KOPT-K1 (cell line): ENCODE results near the gene GTF2IRD1.
"Not testable (repeated sequence)": the region's sequence is repeated elsewhere in the genome, so short reads cannot be mapped to it uniquely, and the experiment has no call there.

Experiments used
- H3K27ac ChIP-seq: fragments of 200-600 bp; sonication (generic); 2 replicates; pipeline ENCODE4 v1.5.1; 2016; ENCODE audit warnings: antibody characterized with exemption, mild to moderate bottlenecking, low read depth, low read length; ENCODE audit not compliant: poor library complexity, severe bottlenecking
- H3K36me3 ChIP-seq: fragments of 200-600 bp; sonication (generic); 2 replicates; pipeline ENCODE4 v1.5.1; 2017; ENCODE audit warnings: antibody characterized with exemption, mild to moderate bottlenecking, low read length, moderate library complexity; ENCODE audit not compliant: insufficient read depth
- H3K9me3 ChIP-seq: fragments of 200-600 bp; sonication (generic); 2 replicates; pipeline ENCODE4 v1.5.1; 2017; ENCODE audit warnings: antibody characterized with exemption, low read length, mild to moderate bottlenecking; ENCODE audit not compliant: insufficient read depth, poor library complexity, severe bottlenecking

GTF2IRD1 gene

DNA sequence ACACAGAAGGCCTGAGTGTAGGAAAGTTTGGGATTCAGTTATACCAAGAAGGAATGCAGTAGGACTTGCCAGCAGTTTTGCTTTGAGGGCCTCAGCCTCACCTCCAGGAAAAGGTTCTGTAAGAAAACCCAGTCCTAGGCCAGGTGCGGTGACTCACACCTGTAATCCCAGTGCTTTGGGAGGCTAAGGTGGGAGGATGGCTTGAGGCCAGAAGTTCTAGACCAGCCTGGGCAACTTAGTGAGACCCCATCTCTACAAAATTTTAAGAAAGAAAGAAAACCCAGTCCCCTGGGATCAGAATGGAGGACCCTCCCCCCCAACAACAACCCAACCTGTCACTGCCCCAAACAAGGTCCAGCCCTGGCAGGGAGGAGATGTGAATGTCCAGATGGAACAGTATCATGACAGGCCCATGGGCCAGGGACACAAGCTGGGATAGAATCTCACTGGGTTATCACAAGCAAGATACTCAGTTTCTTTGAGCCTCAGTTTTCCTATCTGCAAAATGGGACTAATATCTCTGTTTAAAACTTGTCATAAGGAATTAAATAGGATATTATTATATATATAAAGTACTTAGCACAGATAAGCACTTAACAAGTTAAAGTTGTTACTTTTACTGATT, 68.7 kb downstream of the GTF2IRD1 start:
- H3K27ac ChIP-seq = no peak overlapping the region
- H3K36me3 ChIP-seq = no peaks in the 10 kb centered on the region
- no peaks in the 10 kb centered on the region for H3K9me3 ChIP-seq

DNA sequence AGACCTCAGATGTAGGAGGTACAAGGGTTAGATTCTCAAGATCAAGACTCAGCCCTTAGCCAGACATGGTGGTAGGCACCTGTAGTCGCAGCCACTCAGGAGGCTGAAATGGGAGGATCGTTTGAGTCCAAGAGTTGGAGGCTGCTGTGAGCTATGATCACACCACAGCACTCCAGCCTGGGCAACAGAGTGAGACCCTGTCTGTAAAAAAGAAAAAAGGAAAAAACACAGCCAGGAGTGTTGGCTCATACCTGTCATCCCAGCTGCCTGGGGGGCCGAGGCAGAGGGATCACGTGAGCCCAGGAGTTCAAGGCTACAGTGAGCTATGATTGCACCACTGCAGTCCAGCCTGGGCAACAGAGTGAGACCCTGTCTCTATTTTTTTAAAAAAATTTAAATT, 69.3 kb downstream of the GTF2IRD1 start:
- Histone ChIP-seq H3K9me3 (no peaks in the 10 kb centered on the region), H3K27ac (no peak overlapping the region), H3K36me3 (no peaks in the 10 kb centered on the region)

DNA sequence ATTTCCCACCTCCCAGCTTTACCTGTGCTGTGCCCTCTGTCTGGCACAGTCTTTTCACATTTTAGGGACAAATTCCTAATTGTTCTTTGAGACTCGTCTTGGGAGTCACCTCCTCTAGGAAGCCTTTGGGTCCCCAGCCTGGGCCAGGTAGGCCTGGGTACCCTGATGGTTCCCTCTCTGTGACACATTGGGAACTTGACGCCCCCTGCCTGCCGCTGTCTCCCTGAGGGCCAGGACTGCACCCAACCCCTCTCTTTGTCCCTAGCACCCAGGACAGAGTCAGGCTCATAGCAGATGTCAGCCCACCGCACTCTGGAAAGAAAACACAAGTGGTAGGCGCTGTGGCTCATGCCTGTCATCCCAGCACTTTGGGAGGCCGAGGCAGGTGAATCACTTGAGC, 71.4 kb downstream of the GTF2IRD1 start:
- no peak overlapping the region for H3K27ac ChIP-seq
- no peaks in the 10 kb centered on the region for H3K9me3 ChIP-seq
- no peaks in the 10 kb centered on the region for H3K36me3 ChIP-seq

DNA sequence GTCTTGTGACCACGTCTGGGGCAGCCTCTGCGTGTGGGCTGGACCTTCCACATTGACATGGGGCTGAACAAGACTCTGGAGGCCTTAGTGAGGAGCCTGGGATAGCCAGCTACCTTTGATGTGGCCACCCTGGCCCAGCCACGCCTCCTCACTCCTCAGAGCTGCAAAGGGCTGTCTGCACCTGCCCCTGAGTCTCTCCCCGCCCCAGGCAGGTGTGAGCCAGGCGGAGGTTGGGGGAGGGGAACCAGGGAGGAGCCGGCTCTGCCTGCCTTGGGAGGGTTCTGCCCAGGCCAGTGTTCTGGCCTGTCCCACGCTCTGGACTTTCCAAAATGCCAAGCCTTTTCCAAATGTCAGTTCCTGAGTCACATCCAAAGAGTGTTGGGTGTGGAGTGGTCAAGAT, 72.2 kb downstream of the GTF2IRD1 start:
- no peaks in the 10 kb centered on the region for H3K36me3 ChIP-seq
- H3K9me3 ChIP-seq = no peaks in the 10 kb centered on the region
- no peak overlapping the region for H3K27ac ChIP-seq

DNA sequence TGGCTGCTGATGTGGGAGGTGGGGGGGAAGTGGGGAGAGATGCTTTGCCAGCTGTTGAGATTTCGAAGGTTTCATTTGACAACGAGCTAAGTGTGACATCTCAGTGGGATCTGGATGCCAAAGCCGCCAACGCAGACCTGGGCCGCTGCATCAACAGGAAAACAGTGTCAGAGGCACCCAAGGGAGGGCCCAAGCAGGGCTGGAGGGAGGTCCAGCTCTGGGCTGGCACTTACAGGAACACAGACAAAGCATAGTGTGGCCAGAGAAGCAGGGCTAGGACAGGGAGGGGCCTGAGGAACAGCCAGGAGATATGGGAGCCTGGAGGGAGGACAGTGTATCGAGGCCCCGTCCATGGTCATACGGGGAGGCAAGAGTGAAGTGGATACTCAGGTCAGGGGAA, 73.1 kb downstream of the GTF2IRD1 start:
- Histone ChIP-seq H3K36me3 (no peaks in the 10 kb centered on the region), H3K9me3 (no peaks in the 10 kb centered on the region)

DNA sequence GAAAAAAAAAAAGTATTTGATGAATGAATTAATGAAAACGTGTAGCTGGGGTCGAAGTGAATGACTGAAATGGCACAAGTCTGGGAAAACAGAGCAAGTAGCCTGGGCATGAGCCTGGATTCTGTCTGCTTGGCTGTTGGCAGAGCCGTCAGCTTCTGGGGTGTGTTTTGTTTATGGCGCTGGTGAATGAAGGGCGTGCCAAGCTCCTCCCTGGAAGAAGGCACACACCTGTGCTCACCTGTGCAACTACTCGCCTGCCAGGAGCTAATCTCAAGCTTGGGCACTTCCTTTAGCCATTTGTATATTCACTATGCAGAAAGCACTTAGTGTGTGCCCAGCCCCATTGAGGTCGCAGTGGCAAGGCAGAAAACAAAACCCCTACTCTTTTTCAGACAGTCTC, 74.1 kb downstream of the GTF2IRD1 start:
- Histone ChIP-seq H3K27ac (no peak overlapping the region), H3K36me3 (no peaks in the 10 kb centered on the region), H3K9me3 (no peaks in the 10 kb centered on the region)

More for the DNA sequence above, 73.1 kb downstream of the GTF2IRD1 start:
- no peak overlapping the region for H3K27ac ChIP-seq

DNA sequence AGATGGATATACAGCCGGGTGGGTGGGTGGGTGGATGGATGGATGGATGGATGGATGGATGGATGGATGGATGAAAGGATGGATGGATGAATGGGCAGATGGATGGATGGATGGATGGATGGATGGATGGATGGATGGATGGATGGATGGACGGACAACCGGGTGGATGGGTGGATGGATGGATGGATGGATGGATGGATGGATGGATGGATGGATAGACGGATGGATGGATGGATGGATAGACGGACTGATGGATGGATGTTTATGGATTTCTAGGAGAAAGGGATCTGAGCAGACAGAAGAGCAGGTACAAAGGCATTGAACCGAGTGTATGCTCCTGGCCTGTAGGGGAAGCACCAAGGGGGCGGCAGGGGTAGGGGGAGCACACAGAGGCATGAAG, 75.1 kb downstream of the GTF2IRD1 start:
- not testable (repeated sequence) for H3K27ac ChIP-seq, H3K9me3 ChIP-seq, H3K36me3 ChIP-seq

DNA sequence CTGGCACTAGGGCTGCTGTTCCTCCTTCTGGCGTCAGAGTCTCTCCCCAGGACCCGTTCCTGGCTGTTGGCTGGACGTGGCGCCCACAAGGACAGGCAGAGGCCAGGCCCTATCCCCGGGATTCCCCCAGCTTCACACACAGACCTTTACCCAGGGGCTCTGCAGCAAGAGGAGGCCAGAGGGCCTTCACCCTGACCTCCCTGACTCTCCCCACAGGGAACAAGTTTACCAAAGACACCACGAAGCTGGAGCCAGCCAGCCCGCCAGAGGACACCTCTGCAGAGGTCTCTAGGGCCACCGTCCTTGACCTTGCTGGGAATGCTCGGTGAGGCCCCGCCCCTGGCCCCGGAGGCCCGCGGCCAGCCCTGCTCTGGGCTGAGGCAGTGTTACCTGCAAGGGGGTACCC, 82.2 kb downstream of the GTF2IRD1 start:
- no peaks in the 10 kb centered on the region for H3K36me3 ChIP-seq
- no peaks in the 10 kb centered on the region for H3K9me3 ChIP-seq
- no peak overlapping the region for H3K27ac ChIP-seq

DNA sequence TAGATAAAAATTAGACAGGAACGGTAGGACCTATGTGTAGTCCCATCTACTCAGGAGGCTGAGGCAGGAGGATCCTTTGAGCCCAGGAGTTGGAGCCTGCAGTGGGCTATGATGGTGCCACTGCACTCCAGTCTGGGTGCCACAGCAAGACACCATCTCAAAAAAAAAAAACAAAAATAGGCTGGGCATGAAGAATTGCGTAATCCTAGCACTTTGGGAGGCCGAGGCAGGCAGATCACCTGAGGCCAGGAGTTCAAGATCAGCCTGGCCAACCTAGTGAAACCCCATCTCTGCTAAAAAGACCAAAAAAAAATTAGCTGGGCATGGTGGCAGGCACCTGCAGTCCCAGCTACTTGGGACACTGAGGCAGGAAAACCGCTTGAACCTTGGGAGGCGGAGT, 88.2 kb downstream of the GTF2IRD1 start:
- H3K36me3 ChIP-seq, H3K27ac ChIP-seq: not testable (repeated sequence)
- H3K9me3 ChIP-seq = peaks cover 10% of the 10 kb centered on the region

DNA sequence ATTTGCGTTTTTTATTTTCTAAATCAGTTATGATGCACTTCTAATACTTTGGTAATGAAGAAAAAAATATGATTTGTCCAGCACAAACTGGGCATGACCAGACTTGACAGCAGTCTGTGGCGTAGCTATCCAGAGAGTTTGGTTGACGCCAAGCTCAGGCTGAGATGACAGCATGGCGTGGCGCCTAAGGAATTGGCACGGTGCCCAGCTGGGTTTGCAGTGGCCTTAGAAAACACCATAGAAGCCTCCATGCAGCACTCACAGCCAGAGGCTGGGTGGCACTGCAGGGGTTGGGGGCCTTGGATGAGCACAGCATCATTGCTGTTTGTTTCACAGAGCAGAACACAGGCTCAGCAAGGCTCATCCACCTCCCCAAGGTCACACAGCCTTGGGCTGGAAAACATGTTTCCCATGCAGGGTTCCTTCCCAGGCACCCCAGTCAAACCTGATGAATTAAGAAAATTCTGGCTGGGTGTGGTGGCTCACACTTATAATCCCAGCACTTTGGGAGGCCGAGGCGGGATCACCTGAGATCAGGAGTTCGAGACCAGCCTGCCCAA, 88.9 kb downstream of the GTF2IRD1 start:
- Histone ChIP-seq H3K36me3 (no peaks in the 10 kb centered on the region), H3K27ac (no peak overlapping the region), H3K9me3 (peaks cover 10% of the 10 kb centered on the region)

DNA sequence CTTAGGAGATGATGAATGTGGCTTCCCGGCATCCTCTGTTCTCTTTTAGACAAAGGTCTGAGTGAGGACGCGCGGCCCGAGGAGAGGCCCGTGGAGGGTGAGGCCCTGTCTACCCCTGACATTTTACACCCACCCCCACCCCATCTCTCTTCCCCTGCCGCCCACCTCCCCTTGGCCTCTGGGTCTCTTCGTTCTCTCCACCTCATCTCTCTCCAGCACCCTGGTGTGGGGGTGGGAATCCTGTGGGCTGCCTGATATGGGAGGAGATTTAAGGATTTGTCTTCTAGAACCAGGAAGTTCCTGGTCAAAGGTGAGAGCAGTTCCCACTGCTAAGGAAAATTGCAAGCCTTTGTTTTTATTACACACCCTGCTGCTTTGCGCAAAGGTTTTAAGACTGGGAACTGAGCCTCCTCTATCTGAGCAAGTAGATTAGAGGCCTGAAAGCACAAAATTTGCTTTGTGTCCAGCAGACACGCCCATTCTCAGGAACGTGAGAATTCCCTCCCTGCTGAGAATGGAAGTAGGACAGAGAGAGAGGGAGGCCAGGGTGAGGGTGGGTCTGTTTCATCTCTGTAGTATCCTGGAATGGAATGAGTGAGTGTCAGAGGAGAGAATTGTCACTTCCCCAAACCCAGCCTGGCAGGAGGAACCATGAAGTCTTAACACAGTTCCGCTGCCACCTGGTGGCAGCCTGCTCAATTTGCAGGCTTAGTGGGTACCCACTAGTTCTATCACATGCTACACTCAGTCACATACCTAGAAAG, 91.2 kb downstream of the GTF2IRD1 start:
- H3K36me3 ChIP-seq = no peaks in the 10 kb centered on the region
- H3K27ac ChIP-seq = no peak overlapping the region
- H3K9me3 ChIP-seq = peaks cover 10% of the 10 kb centered on the region

DNA sequence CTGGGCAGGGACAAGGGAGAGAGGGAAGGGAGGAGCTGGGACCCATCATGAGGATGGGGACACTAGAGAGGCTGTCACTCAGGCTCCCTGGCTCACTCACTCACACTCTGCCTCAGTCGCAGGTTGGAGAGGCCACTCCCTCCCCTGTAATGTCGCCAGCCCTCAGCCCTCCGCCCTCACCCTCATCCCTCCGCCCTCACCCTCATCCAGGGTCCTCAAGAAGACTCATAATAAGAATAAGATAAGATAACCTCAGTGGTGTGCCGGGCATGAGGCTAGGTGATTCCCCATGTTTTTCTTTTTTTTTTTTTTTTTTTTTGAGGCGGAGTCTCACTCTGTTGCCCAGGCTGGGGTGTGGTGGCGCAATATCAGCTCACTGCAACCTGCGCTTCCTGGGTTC, 92.2 kb downstream of the GTF2IRD1 start:
- Histone ChIP-seq H3K9me3 (peaks cover 10% of the 10 kb centered on the region), H3K27ac (no peak overlapping the region), H3K36me3 (no peaks in the 10 kb centered on the region)

DNA sequence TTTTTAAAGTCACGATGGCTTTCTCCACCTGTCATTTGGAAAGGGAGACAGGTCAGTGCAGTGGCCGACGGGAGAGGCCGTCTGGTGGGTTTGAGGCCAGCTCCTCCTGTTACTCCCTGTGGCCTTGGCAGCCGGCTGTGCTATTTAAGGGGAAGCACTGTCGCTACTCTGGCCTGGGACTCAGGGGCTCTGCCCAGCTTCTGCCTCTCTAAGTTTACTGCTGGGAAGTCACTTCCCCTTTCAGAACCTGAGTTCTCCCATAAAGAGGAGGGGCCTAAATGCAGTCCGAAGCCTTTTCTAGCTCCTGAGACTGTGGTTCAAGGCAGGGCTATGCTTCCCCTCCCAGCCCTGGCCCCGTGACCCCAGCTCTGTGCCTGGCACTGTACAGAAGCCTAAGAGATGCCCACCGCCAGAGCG, 99.9 kb downstream of the GTF2IRD1 start:
- not testable (repeated sequence) for H3K27ac ChIP-seq, H3K36me3 ChIP-seq, H3K9me3 ChIP-seq

DNA sequence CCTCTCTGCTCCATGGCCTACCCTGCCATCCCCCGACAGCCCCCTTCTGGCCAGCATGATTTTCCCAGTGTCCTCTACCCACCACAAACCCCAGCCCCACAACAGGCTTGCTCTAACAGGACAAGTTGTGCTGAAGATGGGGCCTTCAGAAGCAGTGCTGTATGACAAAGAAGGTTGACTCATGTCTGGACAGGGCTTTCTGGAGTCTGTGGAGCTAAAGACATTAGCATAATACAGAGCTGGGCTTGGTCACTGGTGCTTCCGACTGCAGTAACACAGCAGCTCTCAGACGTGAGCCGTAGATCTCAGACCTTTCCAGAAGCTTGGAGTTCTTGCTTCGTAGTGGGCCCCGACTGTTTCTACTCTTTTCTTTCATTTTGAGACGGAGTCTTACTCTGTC, 100.5 kb downstream of the GTF2IRD1 start:
- Histone ChIP-seq H3K9me3 (no peaks in the 10 kb centered on the region), H3K36me3 (no peaks in the 10 kb centered on the region), H3K27ac (no peak overlapping the region)

DNA sequence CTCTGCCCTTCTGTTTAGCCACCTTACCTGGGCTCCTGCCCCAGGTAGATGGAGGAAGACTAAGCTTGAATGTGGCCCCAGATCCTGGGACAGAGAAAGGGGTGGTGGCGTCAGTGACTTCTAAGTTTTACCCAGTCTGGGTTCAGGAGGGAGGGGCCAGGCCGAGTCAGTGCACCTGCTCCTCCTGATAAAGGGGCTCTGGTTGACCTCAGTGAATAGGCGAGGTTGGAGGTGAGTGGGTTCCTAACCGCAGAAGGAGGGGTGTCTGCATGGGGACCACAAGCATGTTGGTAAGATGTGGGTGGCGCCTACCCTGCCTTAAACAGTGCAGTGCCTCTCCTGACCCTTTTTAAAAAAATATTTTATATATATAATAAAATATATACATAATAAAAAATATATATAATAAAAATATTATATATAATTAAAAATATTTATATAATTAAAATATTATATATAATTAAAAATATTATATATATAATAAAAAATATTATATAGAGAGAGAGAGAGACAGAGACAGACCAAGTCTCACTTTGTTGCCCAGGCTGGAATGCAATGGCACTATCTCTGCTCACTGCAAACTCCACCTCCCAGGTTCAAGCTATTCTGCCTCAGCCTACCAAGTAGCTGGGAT, 106.5 kb downstream of the GTF2IRD1 start:
- H3K36me3 ChIP-seq = no peaks in the 10 kb centered on the region
- no peaks in the 10 kb centered on the region for H3K9me3 ChIP-seq
- no peak overlapping the region for H3K27ac ChIP-seq
